ENCODE measurements around the gene ZNF22. TPM values are rescaled to one million over a fixed set of nuclear protein-coding genes. Genes with fewer than 3 reads are reported as not detected.
A peak's percentile ranks its signal among the peaks of the same experiment; 100 is the strongest.

ZNF22 gene
- total RNA-seq, 1 donor from 2014 or later, result 1.6 TPM

DNA sequence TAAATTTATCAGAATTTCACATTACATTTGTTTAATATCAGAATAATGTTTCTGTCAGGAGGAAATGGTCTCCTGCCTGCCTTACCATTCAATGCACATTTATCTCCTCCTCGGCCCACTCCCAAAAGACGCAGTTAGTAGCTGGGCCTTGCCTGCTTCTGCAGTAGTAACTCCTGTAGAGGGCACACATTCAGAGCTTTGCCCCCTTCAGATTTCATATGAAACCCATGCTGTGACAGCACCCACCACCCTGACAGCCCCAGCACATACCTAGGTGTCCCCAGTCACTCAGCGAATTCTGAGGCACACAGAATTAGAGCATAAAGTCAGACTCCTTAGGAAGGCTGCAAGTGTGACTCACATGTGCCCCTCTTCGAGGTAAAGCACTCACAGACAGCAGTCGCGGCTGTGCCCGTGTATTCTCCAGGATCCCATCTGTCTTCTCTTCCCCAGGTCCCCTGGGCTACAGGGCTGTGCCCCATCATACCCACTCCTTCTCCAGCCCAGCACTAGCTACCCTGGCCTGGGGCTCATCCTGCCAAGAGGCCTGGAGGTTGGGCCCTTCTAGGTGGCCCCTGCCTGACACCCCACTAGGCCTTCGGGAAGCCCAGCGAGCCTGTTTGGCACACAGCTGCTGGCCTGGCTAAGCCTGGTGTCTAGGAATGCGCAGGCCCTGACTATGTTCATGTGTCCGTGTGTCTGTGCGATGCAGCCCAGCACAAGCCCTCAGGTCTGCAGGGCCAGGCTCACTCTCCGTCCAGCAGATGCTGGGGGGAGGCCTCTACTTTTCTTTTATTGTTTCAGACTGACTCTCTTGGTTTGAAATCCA, 17.4 kb upstream of the ZNF22 start:
- Histone ChIP-seq H3K9me3 (no peaks in the 10 kb centered on the region), H3K36me3 (peaks cover 0 to 2% of the 10 kb centered on the region in 2 donors), H3K4me1 (peaks cover 50 to 82% of the 10 kb centered on the region in 2 donors), H3K27ac (peak overlapping the region; percentile 79 to 91), H3K27me3 (no peaks in the 10 kb centered on the region), H3K4me3 (no peak overlapping the region)
- TF ChIP-seq, protein P1, sequence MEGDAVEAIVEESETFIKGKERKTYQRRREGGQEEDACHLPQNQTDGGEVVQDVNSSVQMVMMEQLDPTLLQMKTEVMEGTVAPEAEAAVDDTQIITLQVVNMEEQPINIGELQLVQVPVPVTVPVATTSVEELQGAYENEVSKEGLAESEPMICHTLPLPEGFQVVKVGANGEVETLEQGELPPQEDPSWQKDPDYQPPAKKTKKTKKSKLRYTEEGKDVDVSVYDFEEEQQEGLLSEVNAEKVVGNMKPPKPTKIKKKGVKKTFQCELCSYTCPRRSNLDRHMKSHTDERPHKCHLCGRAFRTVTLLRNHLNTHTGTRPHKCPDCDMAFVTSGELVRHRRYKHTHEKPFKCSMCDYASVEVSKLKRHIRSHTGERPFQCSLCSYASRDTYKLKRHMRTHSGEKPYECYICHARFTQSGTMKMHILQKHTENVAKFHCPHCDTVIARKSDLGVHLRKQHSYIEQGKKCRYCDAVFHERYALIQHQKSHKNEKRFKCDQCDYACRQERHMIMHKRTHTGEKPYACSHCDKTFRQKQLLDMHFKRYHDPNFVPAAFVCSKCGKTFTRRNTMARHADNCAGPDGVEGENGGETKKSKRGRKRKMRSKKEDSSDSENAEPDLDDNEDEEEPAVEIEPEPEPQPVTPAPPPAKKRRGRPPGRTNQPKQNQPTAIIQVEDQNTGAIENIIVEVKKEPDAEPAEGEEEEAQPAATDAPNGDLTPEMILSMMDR (IDR thresholded peaks at IDR 0.05), result no peak
- intact Hi-C loops (cut with DNase I), result no loop called here
- DNase-seq (ENCODE audit: low spot score in 2 of 2), result peak in 1 of 2 donors; percentile 63

GRCh38 chr10:44983895-44984278, 16.8 kb upstream of the ZNF22 start:
- H3K9me3 ChIP-seq, result no peaks in the 10 kb centered on the region
- peak overlapping the region; percentile 74 to 91 for H3K27ac ChIP-seq
- no peaks in the 10 kb centered on the region for H3K27me3 ChIP-seq
- no peak overlapping the region for H3K4me3 ChIP-seq
- intact Hi-C loops (cut with DNase I), result no loop called here
- DNase-seq (ENCODE audit: low spot score in 2 of 2), result peak in 1 of 2 donors; percentile 61
- no peaks in the 10 kb centered on the region for H3K36me3 ChIP-seq
- TF ChIP-seq, protein P1 (IDR thresholded peaks at IDR 0.05), result no peak
- H3K4me1 ChIP-seq, result peaks cover 50 to 80% of the 10 kb centered on the region in 2 donors

GRCh38 chr10:44984671-44985101, 16.0 kb upstream of the ZNF22 start:
- H3K4me3 ChIP-seq, result no peak overlapping the region
- H3K27ac ChIP-seq, result peak overlapping the region; percentile 74 to 91
- no peaks in the 10 kb centered on the region for H3K27me3 ChIP-seq
- peak in 1 of 2 donors; percentile 52 for DNase-seq (ENCODE audit: low spot score in 2 of 2)
- no peaks in the 10 kb centered on the region for H3K36me3 ChIP-seq
- peaks cover 42 to 72% of the 10 kb centered on the region in 2 donors for H3K4me1 ChIP-seq
- TF ChIP-seq, protein P1 (IDR thresholded peaks at IDR 0.05), result no peak
- intact Hi-C loops (cut with DNase I), result no loop called here
- H3K9me3 ChIP-seq, result no peaks in the 10 kb centered on the region

DNA sequence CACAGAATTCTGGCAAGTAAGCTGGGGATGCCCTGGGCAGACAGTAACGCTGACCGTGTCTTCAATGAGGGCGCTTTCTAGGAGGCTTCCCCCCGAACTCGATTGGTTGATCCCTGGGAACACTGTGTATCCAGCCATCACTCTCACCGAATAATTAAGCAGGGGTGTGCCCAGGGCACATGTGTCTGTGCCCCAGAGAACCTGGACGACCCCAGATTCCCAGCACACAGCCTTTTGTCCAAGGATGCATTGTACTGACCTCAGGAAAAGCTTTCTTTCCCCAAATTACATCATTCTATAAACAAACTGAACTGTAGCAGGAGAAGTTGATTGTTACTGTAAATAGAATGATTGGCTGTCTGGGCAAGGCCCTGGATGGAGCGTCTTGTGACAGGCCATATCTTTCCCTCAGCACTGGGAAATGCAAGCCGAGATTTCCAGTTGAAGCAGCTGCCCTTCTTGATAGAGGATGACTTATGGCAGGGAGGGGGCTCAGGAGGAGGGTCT, 15.5 kb upstream of the ZNF22 start:
- H3K9me3 ChIP-seq, result no peaks in the 10 kb centered on the region
- H3K36me3 ChIP-seq, result no peaks in the 10 kb centered on the region
- no peaks in the 10 kb centered on the region for H3K27me3 ChIP-seq
- intact Hi-C loops (cut with DNase I), result no loop called here
- TF ChIP-seq, protein P1 (IDR thresholded peaks at IDR 0.05), result no peak
- H3K4me1 ChIP-seq, result peaks cover 37 to 67% of the 10 kb centered on the region in 2 donors
- DNase-seq (ENCODE audit: low spot score in 2 of 2), result peak in 1 of 2 donors; percentile 55
- no peak overlapping the region for H3K4me3 ChIP-seq
- peak overlapping the region; percentile 74 to 91 for H3K27ac ChIP-seq

DNA sequence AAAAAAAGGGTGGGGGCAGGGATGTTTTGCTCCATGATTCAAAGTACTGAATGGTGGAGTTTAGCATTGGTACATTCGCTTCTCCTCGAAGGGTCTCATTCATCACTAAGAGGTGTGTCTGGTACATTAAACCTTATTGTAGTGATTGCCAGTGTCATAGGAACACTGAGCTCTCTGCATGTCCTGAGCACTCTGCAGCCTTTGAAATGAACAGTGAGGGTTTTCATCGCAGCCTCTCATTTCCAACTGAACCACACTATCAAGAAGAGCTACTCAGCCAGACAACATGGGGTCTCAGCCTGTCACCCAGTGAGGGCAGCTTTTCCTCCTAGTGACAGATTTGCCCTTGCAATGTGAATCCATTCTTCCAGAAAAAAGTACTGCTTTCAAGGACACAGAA, 14.5 kb upstream of the ZNF22 start:
- TF ChIP-seq, protein P1 (IDR thresholded peaks at IDR 0.05), result no peak
- H3K27me3 ChIP-seq, result no peaks in the 10 kb centered on the region
- H3K9me3 ChIP-seq, result no peaks in the 10 kb centered on the region
- H3K27ac ChIP-seq, result peak overlapping the region; percentile 74 to 91
- intact Hi-C loops (cut with DNase I), result no loop called here
- peaks cover 29 to 60% of the 10 kb centered on the region in 2 donors for H3K4me1 ChIP-seq
- H3K36me3 ChIP-seq, result no peaks in the 10 kb centered on the region
- DNase-seq (ENCODE audit: low spot score in 2 of 2), result peak in 1 of 2 donors; percentile 55
- peak overlapping the region in 1 of 2 donors; percentile 32 for H3K4me3 ChIP-seq
